ENCODE data around the gene TIPIN. TPM values are rescaled to one million over a fixed set of nuclear protein-coding genes. Genes with fewer than 3 reads are reported as not detected.
"Not testable (repeated sequence)": the region's sequence is repeated elsewhere in the genome, so short reads cannot be mapped to it uniquely, and the experiment has no call there.

The TIPIN gene
- polyA plus RNA-seq, 1 donor: 10.3 TPM

GRCh38 chr15:66399276-66399675 lies 42.8 kb upstream of the TIPIN start:
- no peak overlapping the region for H3K27ac ChIP-seq (ENCODE audit: low read length)
- no peak overlapping the region for H3K4me3 ChIP-seq (ENCODE audit: low read length)
- DNase-seq: no peak
- no peaks in the 10 kb centered on the region for H3K36me3 ChIP-seq (ENCODE audit: control insufficient read depth, insufficient read depth, low read length)
- no peaks in the 10 kb centered on the region for H3K27me3 ChIP-seq (ENCODE audit: control insufficient read depth, insufficient read depth, low read length)
- no CpG with 5 or more reads among the region's 8 CpGs for WGBS (ENCODE audit: insufficient coverage, low lambda C conversion rate)
- H3K4me1 ChIP-seq (ENCODE audit: control insufficient read depth, insufficient read depth, low read length): no peaks in the 10 kb centered on the region
- no peaks in the 10 kb centered on the region for H3K9me3 ChIP-seq (ENCODE audit: control insufficient read depth, low read depth, low read length)

- Histone ChIP-seq H3K27me3 (ENCODE audit: control insufficient read depth, insufficient read depth, low read length) (no peaks in the 10 kb centered on the region), H3K9me3 (ENCODE audit: control insufficient read depth, low read depth, low read length) (no peaks in the 10 kb centered on the region), H3K27ac (ENCODE audit: low read length) (no peak overlapping the region), H3K4me3 (ENCODE audit: low read length) (no peak overlapping the region), H3K4me1 (ENCODE audit: control insufficient read depth, insufficient read depth, low read length) (no peaks in the 10 kb centered on the region), H3K36me3 (ENCODE audit: control insufficient read depth, insufficient read depth, low read length) (no peaks in the 10 kb centered on the region)
- no peak for DNase-seq
- no CpG with 5 or more reads among the region's 1 CpG for WGBS (ENCODE audit: insufficient coverage, low lambda C conversion rate)
Measured at GRCh38 chr15:66394915-66395314, 38.4 kb upstream of the TIPIN start.

- DNase-seq: no peak
- WGBS (ENCODE audit: insufficient coverage, low lambda C conversion rate): no CpG with 5 or more reads among the region's 1 CpG
- H3K4me3 ChIP-seq (ENCODE audit: low read length): no peak overlapping the region
- H3K36me3 ChIP-seq (ENCODE audit: control insufficient read depth, insufficient read depth, low read length): no peaks in the 10 kb centered on the region
- H3K4me1 ChIP-seq (ENCODE audit: control insufficient read depth, insufficient read depth, low read length): no peaks in the 10 kb centered on the region
- H3K27me3 ChIP-seq (ENCODE audit: control insufficient read depth, insufficient read depth, low read length): no peaks in the 10 kb centered on the region
- H3K9me3 ChIP-seq (ENCODE audit: control insufficient read depth, low read depth, low read length): no peaks in the 10 kb centered on the region
- H3K27ac ChIP-seq (ENCODE audit: low read length): no peak overlapping the region
Measured at GRCh38 chr15:66394472-66394871, 38.0 kb upstream of the TIPIN start.

- no CpG with 5 or more reads among the region's 1 CpG for WGBS (ENCODE audit: insufficient coverage, low lambda C conversion rate)
- not testable (repeated sequence) for H3K27me3 ChIP-seq (ENCODE audit: control insufficient read depth, insufficient read depth, low read length)
Measured at GRCh38 chr15:66393037-66393436, 36.6 kb upstream of the TIPIN start.

GRCh38 chr15:66390678-66391077 lies 34.2 kb upstream of the TIPIN start:
- no peaks in the 10 kb centered on the region for H3K27me3 ChIP-seq (ENCODE audit: control insufficient read depth, insufficient read depth, low read length)
- H3K4me3 ChIP-seq (ENCODE audit: low read length): no peak overlapping the region
- WGBS (ENCODE audit: insufficient coverage, low lambda C conversion rate): 40% methylated on average over 1 of the region's 1 CpG
- H3K9me3 ChIP-seq (ENCODE audit: control insufficient read depth, low read depth, low read length): peaks cover 3% of the 10 kb centered on the region
- no peak for DNase-seq
- H3K4me1 ChIP-seq (ENCODE audit: control insufficient read depth, insufficient read depth, low read length): peaks cover 11% of the 10 kb centered on the region
- H3K27ac ChIP-seq (ENCODE audit: low read length): no peak overlapping the region
- H3K36me3 ChIP-seq (ENCODE audit: control insufficient read depth, insufficient read depth, low read length): no peaks in the 10 kb centered on the region

More at GRCh38 chr15:66393037-66393436, 36.6 kb upstream of the TIPIN start:
- not testable (repeated sequence) for DNase-seq; H3K9me3 ChIP-seq (ENCODE audit: control insufficient read depth, low read depth, low read length); H3K4me1 ChIP-seq (ENCODE audit: control insufficient read depth, insufficient read depth, low read length); H3K4me3 ChIP-seq (ENCODE audit: low read length); H3K27ac ChIP-seq (ENCODE audit: low read length); H3K36me3 ChIP-seq (ENCODE audit: control insufficient read depth, insufficient read depth, low read length)

GRCh38 chr15:66389859-66390381 lies 33.4 kb upstream of the TIPIN start:
- no peaks in the 10 kb centered on the region for H3K36me3 ChIP-seq (ENCODE audit: control insufficient read depth, insufficient read depth, low read length)
- H3K4me3 ChIP-seq (ENCODE audit: low read length): no peak overlapping the region
- H3K4me1 ChIP-seq (ENCODE audit: control insufficient read depth, insufficient read depth, low read length): peaks cover 11% of the 10 kb centered on the region
- no peak overlapping the region for H3K27ac ChIP-seq (ENCODE audit: low read length)
- peaks cover 3% of the 10 kb centered on the region for H3K9me3 ChIP-seq (ENCODE audit: control insufficient read depth, low read depth, low read length)
- DNase-seq: no peak
- H3K27me3 ChIP-seq (ENCODE audit: control insufficient read depth, insufficient read depth, low read length): no peaks in the 10 kb centered on the region

GRCh38 chr15:66389098-66389858 lies 32.8 kb upstream of the TIPIN start:
- no peak overlapping the region for H3K27ac ChIP-seq (ENCODE audit: low read length)
- peaks cover 3% of the 10 kb centered on the region for H3K9me3 ChIP-seq (ENCODE audit: control insufficient read depth, low read depth, low read length)
- no peak overlapping the region for H3K4me3 ChIP-seq (ENCODE audit: low read length)
- DNase-seq: no peak
- peaks cover 11% of the 10 kb centered on the region for H3K4me1 ChIP-seq (ENCODE audit: control insufficient read depth, insufficient read depth, low read length)
- H3K27me3 ChIP-seq (ENCODE audit: control insufficient read depth, insufficient read depth, low read length): no peaks in the 10 kb centered on the region
- no CpG with 5 or more reads among the region's 14 CpGs for WGBS (ENCODE audit: insufficient coverage, low lambda C conversion rate)
- no peaks in the 10 kb centered on the region for H3K36me3 ChIP-seq (ENCODE audit: control insufficient read depth, insufficient read depth, low read length)

- H3K4me3 ChIP-seq (ENCODE audit: low read length): no peak overlapping the region
- no peak for DNase-seq
- peaks cover 11% of the 10 kb centered on the region for H3K4me1 ChIP-seq (ENCODE audit: control insufficient read depth, insufficient read depth, low read length)
- no CpG with 5 or more reads among the region's 5 CpGs for WGBS (ENCODE audit: insufficient coverage, low lambda C conversion rate)
- peaks cover 3% of the 10 kb centered on the region for H3K9me3 ChIP-seq (ENCODE audit: control insufficient read depth, low read depth, low read length)
- no peak overlapping the region for H3K27ac ChIP-seq (ENCODE audit: low read length)
- no peaks in the 10 kb centered on the region for H3K27me3 ChIP-seq (ENCODE audit: control insufficient read depth, insufficient read depth, low read length)
- no peaks in the 10 kb centered on the region for H3K36me3 ChIP-seq (ENCODE audit: control insufficient read depth, insufficient read depth, low read length)
Measured at GRCh38 chr15:66388576-66388975, 32.1 kb upstream of the TIPIN start.

GRCh38 chr15:66388043-66388363 lies 31.5 kb upstream of the TIPIN start:
- H3K9me3 ChIP-seq (ENCODE audit: control insufficient read depth, low read depth, low read length): peaks cover 3% of the 10 kb centered on the region
- WGBS (ENCODE audit: insufficient coverage, low lambda C conversion rate): 20% methylated on average over 1 of the region's 3 CpGs
- no peaks in the 10 kb centered on the region for H3K36me3 ChIP-seq (ENCODE audit: control insufficient read depth, insufficient read depth, low read length)
- peaks cover 11% of the 10 kb centered on the region for H3K4me1 ChIP-seq (ENCODE audit: control insufficient read depth, insufficient read depth, low read length)
- no peak for DNase-seq
- H3K27me3 ChIP-seq (ENCODE audit: control insufficient read depth, insufficient read depth, low read length): no peaks in the 10 kb centered on the region
- H3K4me3 ChIP-seq (ENCODE audit: low read length): peak overlapping the region; percentile 89
- H3K27ac ChIP-seq (ENCODE audit: low read length): peak overlapping the region; percentile 91

- DNase-seq: peak; percentile 54 to 80
- peak overlapping the region; percentile 89 for H3K4me3 ChIP-seq (ENCODE audit: low read length)
- 29% methylated on average over 1 of the region's 62 CpGs for WGBS (ENCODE audit: insufficient coverage, low lambda C conversion rate)
- no peaks in the 10 kb centered on the region for H3K27me3 ChIP-seq (ENCODE audit: control insufficient read depth, insufficient read depth, low read length)
- peaks cover 3% of the 10 kb centered on the region for H3K9me3 ChIP-seq (ENCODE audit: control insufficient read depth, low read depth, low read length)
- H3K27ac ChIP-seq (ENCODE audit: low read length): peak overlapping the region; percentile 91
- peaks cover 11% of the 10 kb centered on the region for H3K4me1 ChIP-seq (ENCODE audit: control insufficient read depth, insufficient read depth, low read length)
- no peaks in the 10 kb centered on the region for H3K36me3 ChIP-seq (ENCODE audit: control insufficient read depth, insufficient read depth, low read length)
Measured at GRCh38 chr15:66387163-66388042, 30.9 kb upstream of the TIPIN start.
